Keratinocyte (primary cell): ENCODE data around the gene CACNA1S.

ENCODE experiments used
- CTCF ChIP-seq, 3 experiments: IDR thresholded peaks in 1 of 3; conservative IDR thresholded peaks in 1 of 3; optimal IDR thresholded peaks in 1 of 3; 2 replicates in 2 of 3; 3 replicates in 1 of 3; pipeline versions ENCODE3 to v1.5.1; 2011; ENCODE audit warnings: low read length in 3 of 3, mild to moderate bottlenecking in 3 of 3, moderate library complexity in 2 of 3, control low read depth in 1 of 3, inconsistent platforms in 1 of 3; ENCODE audit not compliant: insufficient read depth in 2 of 3; ENCODE audit errors: extremely low read depth in 1 of 3
- EZH2 ChIP-seq: IDR thresholded peaks from one replicate; pipeline ENCODE4 v1.6.1; 2012; ENCODE audit warnings: inconsistent platforms, mild to moderate bottlenecking, low read length, moderate library complexity

GRCh38 chr1:201125800-201126199, 13.6 kb upstream of the CACNA1S start:
- TF ChIP-seq CTCF (optimal IDR thresholded peaks at IDR 0.05 in 1 of 3, IDR thresholded peaks at IDR 0.05 in 1 of 3, conservative IDR thresholded peaks at IDR 0.05 in 1 of 3; ENCODE audit: extremely low read depth in 1 of 3, insufficient read depth in 2 of 3, low read length in 3 of 3) (no peak), EZH2 (no peak)
